GM12874 (cell line): Measurements from ENCODE around the gene ZNF786.
A peak's percentile ranks its signal among the peaks of the same experiment; 100 is the strongest.

Source experiments
- TF ChIP-seq, protein P1 (sequence below): IDR thresholded peaks from 2 replicates; pipeline ENCODE4 v1.5.1; 2011; ENCODE audit warnings: low read depth, mild to moderate bottlenecking, control low read depth, low read length, moderate library complexity; ENCODE audit not compliant: insufficient read depth

Gene ZNF786

GRCh38 chr7:149041350-149041749, 49.2 kb downstream of the ZNF786 start:
- TF ChIP-seq, protein P1, sequence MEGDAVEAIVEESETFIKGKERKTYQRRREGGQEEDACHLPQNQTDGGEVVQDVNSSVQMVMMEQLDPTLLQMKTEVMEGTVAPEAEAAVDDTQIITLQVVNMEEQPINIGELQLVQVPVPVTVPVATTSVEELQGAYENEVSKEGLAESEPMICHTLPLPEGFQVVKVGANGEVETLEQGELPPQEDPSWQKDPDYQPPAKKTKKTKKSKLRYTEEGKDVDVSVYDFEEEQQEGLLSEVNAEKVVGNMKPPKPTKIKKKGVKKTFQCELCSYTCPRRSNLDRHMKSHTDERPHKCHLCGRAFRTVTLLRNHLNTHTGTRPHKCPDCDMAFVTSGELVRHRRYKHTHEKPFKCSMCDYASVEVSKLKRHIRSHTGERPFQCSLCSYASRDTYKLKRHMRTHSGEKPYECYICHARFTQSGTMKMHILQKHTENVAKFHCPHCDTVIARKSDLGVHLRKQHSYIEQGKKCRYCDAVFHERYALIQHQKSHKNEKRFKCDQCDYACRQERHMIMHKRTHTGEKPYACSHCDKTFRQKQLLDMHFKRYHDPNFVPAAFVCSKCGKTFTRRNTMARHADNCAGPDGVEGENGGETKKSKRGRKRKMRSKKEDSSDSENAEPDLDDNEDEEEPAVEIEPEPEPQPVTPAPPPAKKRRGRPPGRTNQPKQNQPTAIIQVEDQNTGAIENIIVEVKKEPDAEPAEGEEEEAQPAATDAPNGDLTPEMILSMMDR: no peak

- TF ChIP-seq, protein P1: no peak
Measured at GRCh38 chr7:149036676-149037075, 53.8 kb downstream of the ZNF786 start.

DNA sequence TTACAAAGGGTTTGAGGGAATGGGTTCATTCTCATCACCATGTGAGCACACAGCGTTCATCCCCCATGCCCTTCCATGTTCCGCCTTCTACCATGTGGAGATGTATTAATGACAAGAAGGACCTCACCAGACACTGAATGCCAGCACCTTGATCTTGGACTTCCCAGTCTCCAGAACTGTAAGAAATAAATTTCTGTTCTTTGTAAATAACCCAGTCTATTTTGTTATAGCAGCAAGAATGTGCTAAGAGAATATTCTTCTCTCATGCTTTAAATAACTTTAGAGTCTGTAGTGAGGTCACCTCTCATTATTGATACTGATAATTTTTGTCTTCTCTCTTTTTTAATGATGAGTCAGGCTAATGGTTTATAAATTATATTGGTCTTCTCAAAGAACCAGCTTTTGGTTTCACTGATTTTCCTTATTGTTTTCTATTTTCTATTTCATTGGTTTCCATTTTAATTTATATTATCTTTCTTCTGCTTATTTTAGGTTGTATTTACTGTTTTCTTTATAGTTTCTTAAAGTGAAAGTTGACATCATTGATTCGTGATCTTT, 59.1 kb downstream of the ZNF786 start:
- TF ChIP-seq, protein P1: no peak

DNA sequence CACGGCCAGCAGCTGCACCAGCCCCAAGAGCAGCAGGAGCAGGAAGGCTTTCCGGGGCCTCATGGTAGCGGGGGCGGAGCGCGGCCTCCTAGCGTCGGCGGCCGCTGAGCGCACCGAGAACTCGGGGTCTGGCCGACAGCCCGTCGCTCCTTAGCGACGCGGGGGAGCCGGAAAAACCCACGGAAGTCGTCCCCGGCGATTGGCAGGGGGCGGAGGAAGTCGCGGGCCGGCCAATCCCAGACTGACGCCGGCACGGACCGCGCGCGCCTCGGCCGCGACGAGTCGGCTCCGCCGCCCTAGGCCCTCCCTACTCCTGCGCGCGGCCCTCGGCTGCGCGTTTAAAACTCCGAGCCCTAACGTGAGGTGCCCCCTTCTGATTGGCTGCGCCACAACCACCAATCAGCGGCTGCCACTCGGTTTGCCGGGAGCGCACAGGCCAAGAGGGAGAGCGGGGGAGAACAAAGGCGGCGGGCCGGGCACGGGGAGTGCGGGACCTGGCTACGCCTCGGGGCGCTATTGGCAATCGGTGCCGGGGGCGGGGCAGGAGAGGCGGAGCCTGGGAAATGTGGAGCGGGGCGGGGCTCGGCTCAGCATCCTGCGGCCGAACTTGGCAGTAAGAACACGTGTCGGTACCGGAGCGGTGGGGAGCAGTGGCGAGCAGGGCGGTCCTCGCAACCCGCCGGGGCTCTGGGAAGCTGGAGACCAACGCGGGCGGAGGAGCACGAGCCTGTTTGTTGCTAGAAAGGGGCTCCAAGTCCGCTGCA, 62.0 kb downstream of the ZNF786 start, which contains the start of gene PDIA4:
Gene PDIA4, minus strand, starts transcription at position 160 of the 764 bp plus-strand sequence. Its CDS starts 97 bp downstream, at position 63.
- TF ChIP-seq, protein P1: 0 out of 2 replicates have a peak, but pooled peaks have one; percentile 6

DNA sequence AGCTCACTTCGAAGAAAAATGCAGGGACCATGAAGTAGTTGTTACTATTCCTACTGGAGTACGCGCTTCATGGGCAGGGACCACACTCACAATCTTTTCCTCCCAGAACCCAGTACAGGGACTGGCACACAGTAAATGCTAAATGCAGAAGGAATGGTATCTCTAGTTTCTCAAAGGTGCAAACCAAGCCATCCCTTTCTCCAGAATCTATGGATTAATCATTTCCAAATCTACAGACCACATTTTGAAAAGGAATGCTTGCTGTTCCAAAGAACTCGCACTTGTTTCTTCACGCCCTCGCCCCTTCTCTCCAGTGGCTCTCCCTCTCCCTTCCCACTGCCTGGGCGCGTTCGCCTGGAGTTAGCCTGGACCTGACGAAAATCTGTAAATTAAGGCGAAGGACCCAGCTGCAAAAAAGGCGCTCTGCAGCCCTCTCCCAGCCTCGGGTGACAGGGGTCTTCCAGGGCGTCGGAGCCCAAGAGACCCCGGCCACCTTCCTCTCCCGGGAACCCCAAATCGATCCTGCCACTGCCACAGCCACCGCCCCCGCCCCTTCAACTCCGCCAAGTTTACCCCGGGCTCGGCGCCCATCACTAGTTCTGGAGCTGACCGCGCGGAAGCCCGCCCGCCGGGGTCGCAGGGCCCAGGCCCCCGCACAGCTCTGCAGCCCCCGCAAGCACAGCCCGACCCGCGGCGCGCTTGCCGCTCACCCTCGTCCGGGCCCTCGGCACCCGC, 62.7 kb downstream of the ZNF786 start:
- TF ChIP-seq, protein P1: no peak

- TF ChIP-seq, protein P1: no peak
Measured at GRCh38 chr7:149027055-149027454, 63.5 kb downstream of the ZNF786 start.

DNA sequence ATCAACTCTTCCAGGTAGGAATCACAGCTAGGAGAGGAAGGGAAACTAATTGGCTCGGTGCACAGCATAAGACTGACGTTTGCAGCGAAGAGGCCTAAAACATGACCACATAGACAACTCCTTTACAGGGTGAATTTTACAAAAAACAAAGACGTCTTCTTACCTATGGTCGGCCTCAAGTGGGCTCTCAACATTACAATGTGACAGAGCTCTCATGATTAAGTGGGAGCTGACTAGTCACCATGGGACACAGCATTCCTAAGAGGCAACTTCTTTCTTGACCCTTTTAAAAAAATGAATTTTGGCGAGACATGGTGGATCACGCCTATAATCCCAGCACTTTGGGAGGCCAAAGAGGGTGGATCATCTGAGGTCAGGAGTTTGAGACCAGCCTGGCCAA, 66.9 kb downstream of the ZNF786 start:
- TF ChIP-seq, protein P1: no peak
